Chondrocyte (in vitro differentiated cells): ENCODE measurements around the gene PDE2A. TPM values are rescaled to one million over a fixed set of nuclear protein-coding genes. Genes with fewer than 3 reads are reported as not detected.

Source experiments
- DNase-seq: peaks from one replicate; pipeline ENCODE4 v3.0.0; 2021; ENCODE audit warnings: mixed read lengths, low spot score
- H3K27ac Mint-ChIP-seq: one replicate; pipeline ENCODE4 v1.8.0; 2021; ENCODE audit warnings: mild to moderate bottlenecking, moderate library complexity, mixed read lengths; ENCODE audit not compliant: unreplicated experiment
- H3K27me3 Mint-ChIP-seq: 2 replicates; pipeline ENCODE4 v1.8.0; 2021; ENCODE audit warnings: low read depth, mixed read lengths
- H3K36me3 Mint-ChIP-seq: 2 replicates; pipeline ENCODE4 v1.8.0; 2021; ENCODE audit warnings: low read depth, mixed read lengths
- H3K4me1 Mint-ChIP-seq: 2 replicates; pipeline ENCODE4 v1.8.0; 2021; ENCODE audit warnings: low read depth, mild to moderate bottlenecking, mixed read lengths
- H3K4me3 Mint-ChIP-seq: one replicate; pipeline ENCODE4 v1.8.0; 2021; ENCODE audit warnings: mild to moderate bottlenecking, moderate library complexity, mixed read lengths; ENCODE audit not compliant: unreplicated experiment
- H3K9me3 Mint-ChIP-seq: 2 replicates; pipeline ENCODE4 v1.8.0; 2021; ENCODE audit warnings: low read depth, mixed read lengths
- total RNA-seq: library from RNA; stranded (reverse); gene quantifications from 3 replicates; pipeline ENCODE4 v1.2.1, GENCODE V29; 2021
- TF ChIP-seq, protein P1 (sequence below): fragments of 200-600 bp; sonication (generic); IDR thresholded peaks from 2 replicates; pipeline ENCODE4 v1.5.0; 2021; ENCODE audit warnings: antibody characterized with exemption, mild to moderate bottlenecking, moderate library complexity

The PDE2A gene
- total RNA-seq, 1 donor from 2014 or later = not detected

- H3K9me3 Mint-ChIP-seq = no peaks in the 10 kb centered on the region
- TF ChIP-seq, protein P1, sequence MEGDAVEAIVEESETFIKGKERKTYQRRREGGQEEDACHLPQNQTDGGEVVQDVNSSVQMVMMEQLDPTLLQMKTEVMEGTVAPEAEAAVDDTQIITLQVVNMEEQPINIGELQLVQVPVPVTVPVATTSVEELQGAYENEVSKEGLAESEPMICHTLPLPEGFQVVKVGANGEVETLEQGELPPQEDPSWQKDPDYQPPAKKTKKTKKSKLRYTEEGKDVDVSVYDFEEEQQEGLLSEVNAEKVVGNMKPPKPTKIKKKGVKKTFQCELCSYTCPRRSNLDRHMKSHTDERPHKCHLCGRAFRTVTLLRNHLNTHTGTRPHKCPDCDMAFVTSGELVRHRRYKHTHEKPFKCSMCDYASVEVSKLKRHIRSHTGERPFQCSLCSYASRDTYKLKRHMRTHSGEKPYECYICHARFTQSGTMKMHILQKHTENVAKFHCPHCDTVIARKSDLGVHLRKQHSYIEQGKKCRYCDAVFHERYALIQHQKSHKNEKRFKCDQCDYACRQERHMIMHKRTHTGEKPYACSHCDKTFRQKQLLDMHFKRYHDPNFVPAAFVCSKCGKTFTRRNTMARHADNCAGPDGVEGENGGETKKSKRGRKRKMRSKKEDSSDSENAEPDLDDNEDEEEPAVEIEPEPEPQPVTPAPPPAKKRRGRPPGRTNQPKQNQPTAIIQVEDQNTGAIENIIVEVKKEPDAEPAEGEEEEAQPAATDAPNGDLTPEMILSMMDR = no peak
- H3K4me1 Mint-ChIP-seq = no peaks in the 10 kb centered on the region
- no peak overlapping the region for H3K27ac Mint-ChIP-seq
- no peaks in the 10 kb centered on the region for H3K36me3 Mint-ChIP-seq
- H3K4me3 Mint-ChIP-seq = no peak overlapping the region
- peaks cover 69% of the 10 kb centered on the region for H3K27me3 Mint-ChIP-seq
- no peak for DNase-seq
These were observed 76.5 kb downstream of the PDE2A start for GRCh38 chr11:72597721-72598120.

DNA sequence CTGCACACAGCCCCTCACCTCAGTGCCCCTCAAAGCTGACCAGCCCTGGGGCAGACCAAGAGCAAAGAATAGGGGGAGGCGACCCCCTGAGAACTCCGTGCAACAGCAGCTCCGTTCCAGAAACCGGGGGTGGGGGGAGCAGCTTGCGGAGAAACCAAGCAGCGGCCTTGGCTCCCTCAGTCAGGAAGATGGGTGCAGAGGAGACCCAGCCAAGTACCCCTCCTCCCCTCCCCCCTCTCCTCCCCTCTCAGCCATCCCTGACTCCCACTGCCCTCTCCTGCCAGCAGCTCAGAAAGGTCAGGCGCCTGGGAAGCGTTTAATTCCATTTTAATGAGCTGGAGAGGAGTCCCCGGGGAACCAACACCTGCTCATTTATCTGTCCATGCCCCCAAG lies 78.9 kb downstream of the PDE2A start:
- no peak overlapping the region for H3K4me3 Mint-ChIP-seq
- peaks cover 86% of the 10 kb centered on the region for H3K27me3 Mint-ChIP-seq
- DNase-seq = no peak
- H3K36me3 Mint-ChIP-seq = no peaks in the 10 kb centered on the region
- TF ChIP-seq, protein P1 = no peak
- H3K9me3 Mint-ChIP-seq = no peaks in the 10 kb centered on the region
- no peak overlapping the region for H3K27ac Mint-ChIP-seq
- peaks cover 3% of the 10 kb centered on the region for H3K4me1 Mint-ChIP-seq

DNA sequence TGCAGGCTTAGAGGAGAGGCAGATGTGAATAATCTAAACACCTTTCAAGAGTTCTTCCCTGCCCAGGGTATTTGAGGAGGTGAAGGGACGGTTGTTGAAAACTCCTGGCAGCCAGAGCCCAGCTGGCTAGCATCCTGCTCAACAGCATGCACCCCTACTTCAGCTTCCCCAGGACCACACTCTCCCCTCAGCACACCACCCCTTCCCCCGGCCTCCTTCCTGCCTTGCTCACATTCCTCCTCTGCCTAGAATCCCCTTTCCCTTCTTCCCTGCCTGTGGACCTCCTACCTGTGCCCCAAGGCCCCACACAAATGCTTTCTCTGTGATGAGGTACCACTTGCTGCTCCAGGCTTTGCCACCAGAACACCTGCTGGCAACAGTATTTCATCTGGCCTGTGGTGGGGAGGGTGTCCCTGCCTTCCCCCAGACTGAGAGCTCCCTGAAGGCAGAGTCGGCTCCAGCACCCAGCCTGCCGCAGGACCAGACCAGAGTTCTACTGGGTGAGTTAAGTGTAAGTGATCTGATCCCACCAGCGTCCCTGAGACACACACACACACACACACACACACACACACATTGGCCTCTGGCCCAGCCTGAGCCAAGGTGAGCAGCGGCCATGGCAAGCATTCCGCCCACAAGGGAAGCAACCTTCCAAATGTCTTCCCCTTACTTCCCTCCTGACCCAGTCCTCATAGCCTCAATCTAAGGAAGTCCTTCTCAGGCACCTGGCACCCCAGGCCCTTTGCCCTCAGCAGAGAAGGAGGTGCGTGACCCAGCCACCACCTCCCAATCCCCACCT lies 79.5 kb downstream of the PDE2A start:
- TF ChIP-seq, protein P1 = no peak
- Mint-ChIP-seq H3K9me3 (no peaks in the 10 kb centered on the region), H3K27me3 (peaks cover 87% of the 10 kb centered on the region), H3K4me3 (no peak overlapping the region), H3K27ac (no peak overlapping the region), H3K36me3 (no peaks in the 10 kb centered on the region), H3K4me1 (peaks cover 7% of the 10 kb centered on the region)
- no peak for DNase-seq

GRCh38 chr11:72592698-72593495 lies 81.3 kb downstream of the PDE2A start:
- peaks cover 88% of the 10 kb centered on the region for H3K27me3 Mint-ChIP-seq
- no peak overlapping the region for H3K27ac Mint-ChIP-seq
- no peak overlapping the region for H3K4me3 Mint-ChIP-seq
- H3K4me1 Mint-ChIP-seq = peaks cover 11% of the 10 kb centered on the region
- TF ChIP-seq, protein P1 = no peak
- DNase-seq = no peak
- peaks cover under 1% of the 10 kb centered on the region for H3K36me3 Mint-ChIP-seq
- H3K9me3 Mint-ChIP-seq = no peaks in the 10 kb centered on the region

GRCh38 chr11:72591785-72592502 lies 82.3 kb downstream of the PDE2A start:
- no peak for DNase-seq
- peaks cover 89% of the 10 kb centered on the region for H3K27me3 Mint-ChIP-seq
- no peak overlapping the region for H3K4me3 Mint-ChIP-seq
- no peaks in the 10 kb centered on the region for H3K9me3 Mint-ChIP-seq
- H3K36me3 Mint-ChIP-seq = peaks cover 2% of the 10 kb centered on the region
- no peak overlapping the region for H3K27ac Mint-ChIP-seq
- TF ChIP-seq, protein P1 = no peak
- peaks cover 11% of the 10 kb centered on the region for H3K4me1 Mint-ChIP-seq
